K562 (cell line): ENCODE data around the gene CDIPT. TPM values are rescaled to one million over a fixed set of nuclear protein-coding genes. Genes with fewer than 3 reads are reported as not detected.

Source experiments
- ARNT ChIP-seq, 2 experiments: fragments of 450-650 bp; IDR thresholded peaks; 2 replicates each; pipeline ENCODE4 v1.6.1; 2016; ENCODE audit warnings: mild to moderate bottlenecking in 1 of 2
- BHLHE40 ChIP-seq: IDR thresholded peaks from 2 replicates; pipeline ENCODE4 v1.6.1; 2011; ENCODE audit warnings: low read length, improper control_type of control experiment
- DACH1 ChIP-seq: fragments of 450-650 bp; IDR thresholded peaks from 2 replicates; pipeline ENCODE4 v1.6.1; 2018; ENCODE audit not compliant: partially characterized antibody
- PCBP1 ChIP-seq: fragments of 200-400 bp; formaldehyde crosslinking; IDR thresholded peaks from 2 replicates; pipeline ENCODE4 v1.6.1; 2018; ENCODE audit warnings: mild to moderate bottlenecking, low read depth, low read length; ENCODE audit not compliant: poor library complexity, severe bottlenecking
- PHF8 ChIP-seq: fragments of 200-600 bp; sonication (generic); IDR thresholded peaks from 2 replicates; pipeline ENCODE4 v1.6.1; 2012; ENCODE audit warnings: mixed run types, mild to moderate bottlenecking, inconsistent platforms, low read length, moderate library complexity, borderline replicate concordance
- ZBTB40 ChIP-seq, 2 experiments: fragments of 450-650 bp in 1 of 2; sonication (generic) in 1 of 2; formaldehyde crosslinking in 1 of 2; IDR thresholded peaks; 2 replicates each; pipeline versions ENCODE4 v1.7.1 to v1.9.0; 2016 to 2022; ENCODE audit warnings: inconsistent platforms in 1 of 2, mild to moderate bottlenecking in 1 of 2, missing genetic modification reagents in 1 of 2
- ZNF431 ChIP-seq: sonication (generic); formaldehyde crosslinking; IDR thresholded peaks from 2 replicates; pipeline ENCODE4 v1.8.0; 2022; ENCODE audit warnings: mild to moderate bottlenecking, missing genetic modification reagents
- ZNF644 ChIP-seq: fragments of 200-800 bp; sonication (Bioruptor generic); IDR thresholded peaks from 2 replicates; pipeline ENCODE4 v1.6.1; 2016; ENCODE audit warnings: low read depth, missing genetic modification characterization, missing compliant biosample characterization
- ZNF740 ChIP-seq, 3 experiments: fragments of 200-800 bp in 1 of 3; sonication (Bioruptor generic) in 1 of 3; sonication (generic) in 1 of 3; formaldehyde crosslinking in 1 of 3; IDR thresholded peaks; 2 replicates each; pipeline versions ENCODE4 v1.6.1 to v1.8.0; 2016 to 2022; ENCODE audit warnings: mild to moderate bottlenecking in 2 of 3, missing compliant biosample characterization in 2 of 3, missing genetic modification characterization in 2 of 3, missing genetic modification reagents in 1 of 3
- polyA plus RNA-seq, 8 experiments: library from polyadenylated mRNA; depleted of rRNA in 4 of 8; stranded (reverse) in 5 of 8; unstranded in 3 of 8; fragments of >200 nt; fragmentation: Nextera tagmentation in 2 of 8; fragmentation: Illumina TruSeq in 1 of 8; extraction: Ambion mirVana in 2 of 8; extraction: Trizol in 1 of 8; gene quantifications; 2 replicates each; pipeline versions ENCODE4 v1.2.1 to v1.2.3, GENCODE V29; 2011 to 2014; ENCODE audit warnings: inconsistent platforms in 1 of 8, missing spikeins in 1 of 8
- total RNA-seq, 7 experiments: library from RNA; depleted of rRNA in 6 of 7; stranded (reverse); fragments of >200 nt in 6 of 7; fragmentation: Illumina TruSeq in 2 of 7; extraction: Trizol in 2 of 7; gene quantifications; 2 replicates each; pipeline versions ENCODE4 v1.2.1 to v1.2.3, GENCODE V29; 2011 to 2021; ENCODE audit warnings: low replicate concordance in 1 of 7

The CDIPT gene
- total and polyA plus RNA-seq, 9 of the 15 experiments (the other 6 are each of a cell fraction or from before 2014, with no cell fraction given): 1.3 to 37.0 (median 23.0) TPM

GRCh38 chr16:29876594-29877249 is 13.7 kb upstream of the CDIPT start (continued):
- TF ChIP-seq ZBTB40 (IDR thresholded peaks at IDR 0.05) (no peak), ZBTB40 (CRISPR knock-in tag; IDR thresholded peaks at IDR 0.05) (peak; percentile 6; the same call in 1 of the 2 replicates), DACH1 (no peak), ZNF740 (CRISPR knock-in tag; IDR thresholded peaks at IDR 0.05) (no peak), ZNF740 (tag; IDR thresholded peaks at IDR 0.05) (no peak), PHF8 (peak; percentile 42; the same call in 1 of the 2 replicates), ZNF644 (tag) (no peak), ARNT (IDR thresholded peaks at IDR 0.05) (no peak), BHLHE40 (peak; percentile 55; the same call in 1 of the 2 replicates), PCBP1 (no peak), ZNF431 (CRISPR knock-in tag) (0 out of 2 replicates have a peak, but pooled peaks have one; percentile 37)
